NCI-H2107 treated with DMSO at 0.1 percent for 48 hours (cell line): ENCODE data around the gene RIMBP3B.
"Not testable (repeated sequence)": the region's sequence is repeated elsewhere in the genome, so short reads cannot be mapped to it uniquely, and the experiment has no call there.

ENCODE experiments used
- DNase-seq: peaks from one replicate; lab custom pipeline; 2025; ENCODE audit not compliant: unreplicated experiment; lab: John Stamatoyannopoulos, UW

RIMBP3B gene, protein sequence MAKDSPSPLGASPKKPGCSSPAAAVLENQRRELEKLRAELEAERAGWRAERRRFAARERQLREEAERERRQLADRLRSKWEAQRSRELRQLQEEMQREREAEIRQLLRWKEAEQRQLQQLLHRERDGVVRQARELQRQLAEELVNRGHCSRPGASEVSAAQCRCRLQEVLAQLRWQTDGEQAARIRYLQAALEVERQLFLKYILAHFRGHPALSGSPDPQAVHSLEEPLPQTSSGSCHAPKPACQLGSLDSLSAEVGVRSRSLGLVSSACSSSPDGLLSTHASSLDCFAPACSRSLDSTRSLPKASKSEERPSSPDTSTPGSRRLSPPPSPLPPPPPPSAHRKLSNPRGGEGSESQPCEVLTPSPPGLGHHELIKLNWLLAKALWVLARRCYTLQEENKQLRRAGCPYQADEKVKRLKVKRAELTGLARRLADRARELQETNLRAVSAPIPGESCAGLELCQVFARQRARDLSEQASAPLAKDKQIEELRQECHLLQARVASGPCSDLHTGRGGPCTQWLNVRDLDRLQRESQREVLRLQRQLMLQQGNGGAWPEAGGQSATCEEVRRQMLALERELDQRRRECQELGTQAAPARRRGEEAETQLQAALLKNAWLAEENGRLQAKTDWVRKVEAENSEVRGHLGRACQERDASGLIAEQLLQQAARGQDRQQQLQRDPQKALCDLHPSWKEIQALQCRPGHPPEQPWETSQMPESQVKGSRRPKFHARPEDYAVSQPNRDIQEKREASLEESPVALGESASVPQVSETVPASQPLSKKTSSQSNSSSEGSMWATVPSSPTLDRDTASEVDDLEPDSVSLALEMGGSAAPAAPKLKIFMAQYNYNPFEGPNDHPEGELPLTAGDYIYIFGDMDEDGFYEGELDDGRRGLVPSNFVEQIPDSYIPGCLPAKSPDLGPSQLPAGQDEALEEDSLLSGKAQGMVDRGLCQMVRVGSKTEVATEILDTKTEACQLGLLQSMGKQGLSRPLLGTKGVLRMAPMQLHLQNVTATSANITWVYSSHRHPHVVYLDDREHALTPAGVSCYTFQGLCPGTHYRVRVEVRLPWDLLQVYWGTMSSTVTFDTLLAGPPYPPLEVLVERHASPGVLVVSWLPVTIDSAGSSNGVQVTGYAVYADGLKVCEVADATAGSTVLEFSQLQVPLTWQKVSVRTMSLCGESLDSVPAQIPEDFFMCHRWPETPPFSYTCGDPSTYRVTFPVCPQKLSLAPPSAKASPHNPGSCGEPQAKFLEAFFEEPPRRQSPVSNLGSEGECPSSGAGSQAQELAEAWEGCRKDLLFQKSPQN (N-terminal part only)

DNA sequence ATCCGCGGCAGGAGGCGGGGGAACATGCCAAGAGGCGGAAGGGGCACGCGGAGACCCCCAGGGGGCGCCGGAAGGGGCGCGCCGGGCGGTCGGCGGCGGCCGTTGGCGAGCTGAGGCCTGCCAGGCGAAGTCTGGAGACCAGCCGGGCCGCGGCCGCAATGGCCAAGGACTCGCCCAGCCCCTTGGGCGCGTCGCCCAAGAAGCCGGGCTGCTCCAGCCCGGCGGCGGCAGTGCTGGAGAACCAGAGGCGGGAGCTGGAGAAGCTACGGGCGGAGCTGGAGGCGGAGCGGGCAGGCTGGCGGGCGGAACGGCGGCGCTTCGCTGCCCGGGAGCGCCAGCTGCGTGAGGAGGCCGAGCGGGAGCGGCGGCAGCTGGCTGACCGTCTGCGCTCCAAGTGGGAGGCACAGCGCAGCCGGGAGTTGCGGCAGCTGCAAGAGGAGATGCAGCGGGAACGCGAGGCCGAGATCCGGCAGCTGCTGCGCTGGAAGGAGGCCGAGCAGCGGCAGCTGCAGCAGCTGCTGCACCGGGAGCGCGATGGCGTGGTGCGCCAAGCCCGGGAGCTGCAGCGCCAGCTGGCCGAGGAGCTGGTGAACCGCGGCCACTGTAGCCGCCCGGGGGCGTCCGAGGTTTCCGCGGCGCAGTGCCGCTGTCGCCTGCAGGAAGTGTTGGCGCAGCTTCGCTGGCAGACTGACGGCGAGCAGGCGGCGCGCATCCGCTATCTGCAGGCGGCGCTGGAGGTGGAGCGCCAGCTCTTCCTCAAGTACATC is at the start of gene RIMBP3B:
TSS of gene RIMBP3B (plus strand) at position 51 of the 767 bp plus-strand sequence. CDS start at position 159, 108 bp downstream.
- not testable (repeated sequence) for DNase-seq

DNA sequence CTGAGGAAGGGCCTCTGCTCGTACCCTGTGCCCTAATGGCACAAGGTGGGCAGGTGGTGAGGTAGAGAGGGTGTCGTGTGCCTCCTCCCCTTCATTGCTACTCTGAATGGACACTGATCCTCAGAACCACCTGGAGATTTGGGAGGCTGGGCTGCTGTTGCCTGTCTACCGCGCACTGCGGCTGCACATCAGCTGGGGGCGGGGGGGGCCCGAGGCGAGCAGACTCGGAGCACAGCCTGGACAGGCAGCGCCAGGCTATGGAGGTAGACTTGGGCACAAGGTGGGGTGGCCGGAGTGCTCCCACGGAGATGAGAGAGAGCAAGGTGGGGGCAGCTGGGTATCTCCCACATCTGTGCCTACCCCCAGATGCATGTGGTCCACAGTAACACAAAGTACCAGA is 26.0 kb upstream of the RIMBP3B start:
- not testable (repeated sequence) for DNase-seq

DNA sequence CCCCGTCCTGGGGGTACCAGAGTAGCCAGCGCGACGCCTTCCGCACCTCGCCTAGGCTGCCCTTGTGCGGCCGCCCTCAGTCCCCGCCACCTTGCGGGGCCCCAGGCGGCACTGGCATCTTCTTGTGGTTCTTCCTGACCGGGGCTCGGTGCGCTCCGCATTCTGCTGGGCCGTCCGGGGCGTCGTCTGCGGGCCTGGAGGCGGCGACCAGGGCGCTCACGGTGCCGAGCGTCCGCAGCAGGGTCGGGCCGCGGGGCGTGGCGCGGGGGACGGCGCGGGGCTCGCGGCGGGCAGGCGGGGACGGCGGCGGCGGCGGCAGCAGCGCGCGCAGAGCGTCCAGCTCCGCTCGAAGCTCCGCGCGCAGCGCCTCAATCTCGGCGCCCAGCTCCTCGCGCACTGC is 23.0 kb upstream of the RIMBP3B start:
- not testable (repeated sequence) for DNase-seq

DNA sequence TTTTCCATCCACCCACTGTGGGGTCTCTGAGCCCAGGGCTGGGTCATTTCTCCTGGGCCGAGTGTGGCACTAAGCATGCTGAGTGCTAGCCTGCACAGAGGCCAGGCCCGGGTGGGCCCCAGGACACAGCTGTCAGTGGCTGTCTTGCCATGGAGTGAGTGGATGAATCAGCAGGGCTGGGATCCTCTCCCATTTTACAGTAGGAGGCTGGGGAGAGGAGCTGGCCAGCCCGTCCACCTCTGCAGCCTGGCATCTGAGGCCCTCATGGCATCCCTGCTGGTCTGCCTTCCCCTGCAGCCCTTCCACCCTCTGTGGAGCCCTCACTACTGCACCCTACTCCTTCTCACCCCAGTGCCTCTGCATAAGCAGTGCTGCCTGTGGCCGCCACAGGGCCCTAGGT is 21.1 kb upstream of the RIMBP3B start:
- not testable (repeated sequence) for DNase-seq

DNA sequence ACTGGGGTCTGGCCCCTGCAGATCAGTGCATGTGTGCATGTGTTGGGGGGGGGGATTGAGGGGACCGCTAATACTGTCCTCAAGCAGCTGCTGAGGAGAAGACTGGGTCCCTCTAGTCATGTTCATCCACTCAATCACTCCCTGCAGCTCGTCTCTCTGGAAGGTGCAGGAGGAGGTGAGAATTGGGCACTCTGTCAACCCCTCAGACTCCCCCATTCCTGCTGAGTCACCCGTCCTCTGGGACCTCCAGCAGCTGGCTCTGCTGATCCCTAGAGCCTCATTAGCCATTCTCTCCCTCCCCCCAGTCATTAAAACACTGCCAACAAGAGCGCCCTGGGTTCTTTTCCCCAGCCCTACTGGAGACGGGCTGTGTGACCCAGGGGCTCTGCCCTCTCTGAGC is 20.5 kb upstream of the RIMBP3B start:
- not testable (repeated sequence) for DNase-seq

DNA sequence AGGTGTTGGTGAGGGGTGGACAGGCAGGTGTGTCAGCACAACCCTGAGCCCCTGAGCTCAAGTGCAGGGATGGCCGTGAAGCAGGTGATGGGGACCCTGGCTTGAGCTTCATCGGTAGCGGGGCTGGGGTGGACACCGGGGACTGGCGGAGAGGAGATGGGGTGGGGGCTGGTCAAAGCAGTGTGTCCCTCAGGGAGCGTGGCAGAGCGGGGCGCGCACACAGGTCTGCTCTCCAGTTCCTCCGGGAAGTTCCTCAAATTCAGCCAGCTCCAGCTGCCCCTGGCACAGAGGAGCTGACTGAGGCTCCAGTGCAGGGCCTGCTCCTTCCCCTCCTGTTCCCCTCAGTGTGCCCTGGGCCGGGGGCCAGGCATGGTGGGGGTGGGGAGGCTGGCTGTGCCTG is 19.7 kb upstream of the RIMBP3B start:
- not testable (repeated sequence) for DNase-seq

DNA sequence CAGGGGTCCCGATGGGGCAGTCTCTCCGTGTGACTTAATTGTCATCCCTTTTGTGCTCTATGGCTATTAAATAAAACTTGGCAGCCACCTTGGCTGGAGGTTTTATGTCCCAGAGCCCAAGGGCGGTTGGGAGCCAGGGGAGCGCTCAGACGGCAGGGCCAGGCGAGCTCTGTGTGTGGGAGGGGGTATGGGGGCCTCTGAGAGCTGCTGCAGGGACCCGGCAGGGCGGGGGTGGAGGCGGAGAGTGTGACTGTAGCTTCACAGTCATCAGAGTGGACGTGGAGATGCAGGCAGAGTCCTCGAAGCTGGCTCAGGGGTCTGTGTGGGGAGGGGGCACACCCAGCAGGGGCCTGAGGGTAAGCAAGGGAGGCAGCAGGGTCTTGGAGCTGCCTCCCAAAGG is 19.2 kb upstream of the RIMBP3B start:
- DNase-seq, result not testable (repeated sequence)

GRCh38 chr22:21365337-21365736 is 18.2 kb upstream of the RIMBP3B start:
- DNase-seq, result not testable (repeated sequence)

DNA sequence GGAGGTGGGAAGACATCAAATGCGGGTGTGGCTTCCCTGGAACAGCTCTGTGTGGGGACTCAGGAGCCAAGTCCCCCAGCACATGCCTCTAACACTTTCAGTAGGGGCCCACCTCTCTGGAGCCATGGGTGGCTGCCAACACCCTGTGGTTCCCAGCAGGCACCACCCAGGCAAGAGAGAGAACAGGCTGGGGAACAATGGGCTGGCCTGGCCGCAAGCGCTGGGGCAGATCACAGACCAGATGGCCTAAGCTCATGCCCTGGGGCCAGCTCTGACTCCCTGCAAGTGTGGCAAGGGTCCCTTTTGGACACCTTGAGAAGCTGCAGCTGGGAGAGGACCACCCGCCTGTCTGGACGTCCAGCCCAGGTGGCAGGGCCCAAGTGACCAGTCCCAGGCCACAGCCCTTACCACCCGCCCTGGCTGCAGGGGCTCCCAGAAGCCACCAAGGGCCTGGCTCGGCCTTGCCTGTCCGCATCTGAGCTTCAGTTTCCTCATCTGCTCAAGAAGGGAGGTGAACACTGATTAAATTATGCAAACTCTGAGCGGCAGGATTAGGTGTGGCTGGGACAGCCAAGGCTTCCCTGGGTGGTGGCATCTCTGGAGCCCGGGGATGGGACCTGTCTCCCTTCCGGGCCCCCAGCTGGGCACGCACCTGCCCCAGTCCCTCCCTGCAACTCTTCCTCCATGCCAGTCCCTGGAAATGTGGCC is 14.8 kb upstream of the RIMBP3B start:
- DNase-seq, result not testable (repeated sequence)

DNA sequence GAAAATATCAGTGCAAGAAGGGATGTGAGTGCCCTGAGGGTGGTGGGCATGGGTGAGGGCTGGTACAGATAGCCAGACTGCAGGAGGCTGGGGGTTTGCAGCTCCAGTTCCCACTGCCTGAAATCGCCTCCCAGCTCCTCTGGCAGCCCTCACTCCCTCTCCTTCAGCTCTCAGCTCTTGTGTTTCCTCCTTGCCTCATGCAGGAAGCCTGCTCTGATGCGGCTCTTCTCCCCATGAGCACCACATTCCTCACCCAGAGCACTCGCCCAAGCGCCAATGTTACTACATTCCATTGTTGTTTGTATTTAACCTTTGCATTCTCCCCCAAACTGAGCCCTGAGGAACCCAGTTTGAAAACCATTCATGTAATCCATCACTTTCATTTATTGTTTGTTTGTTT is 7.7 kb upstream of the RIMBP3B start:
- not testable (repeated sequence) for DNase-seq

DNA sequence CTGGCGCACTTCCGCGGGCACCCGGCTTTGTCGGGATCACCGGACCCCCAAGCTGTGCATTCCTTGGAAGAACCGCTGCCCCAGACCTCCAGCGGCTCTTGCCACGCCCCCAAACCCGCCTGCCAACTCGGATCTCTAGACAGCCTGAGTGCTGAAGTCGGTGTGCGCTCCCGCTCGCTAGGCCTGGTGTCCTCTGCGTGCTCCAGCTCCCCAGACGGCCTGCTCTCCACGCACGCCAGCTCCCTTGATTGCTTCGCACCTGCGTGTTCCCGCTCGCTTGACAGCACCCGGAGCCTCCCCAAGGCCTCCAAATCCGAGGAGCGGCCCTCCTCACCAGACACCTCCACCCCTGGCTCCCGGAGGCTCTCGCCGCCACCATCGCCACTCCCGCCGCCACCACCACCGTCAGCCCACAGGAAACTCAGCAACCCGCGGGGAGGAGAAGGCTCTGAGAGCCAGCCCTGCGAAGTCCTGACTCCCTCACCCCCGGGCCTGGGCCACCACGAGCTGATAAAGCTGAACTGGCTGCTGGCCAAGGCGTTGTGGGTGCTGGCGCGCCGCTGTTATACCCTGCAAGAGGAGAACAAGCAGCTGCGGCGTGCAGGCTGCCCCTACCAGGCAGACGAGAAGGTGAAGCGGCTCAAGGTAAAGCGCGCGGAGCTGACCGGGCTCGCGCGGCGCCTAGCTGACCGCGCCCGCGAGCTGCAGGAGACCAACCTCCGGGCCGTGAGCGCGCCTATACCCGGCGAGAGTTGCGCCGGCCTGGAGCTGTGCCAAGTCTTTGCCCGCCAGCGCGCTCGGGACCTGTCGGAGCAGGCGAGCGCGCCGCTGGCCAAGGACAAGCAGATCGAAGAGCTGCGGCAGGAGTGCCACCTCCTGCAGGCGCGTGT is 1.2 kb downstream of the RIMBP3B start:
- DNase-seq, result not testable (repeated sequence)

DNA sequence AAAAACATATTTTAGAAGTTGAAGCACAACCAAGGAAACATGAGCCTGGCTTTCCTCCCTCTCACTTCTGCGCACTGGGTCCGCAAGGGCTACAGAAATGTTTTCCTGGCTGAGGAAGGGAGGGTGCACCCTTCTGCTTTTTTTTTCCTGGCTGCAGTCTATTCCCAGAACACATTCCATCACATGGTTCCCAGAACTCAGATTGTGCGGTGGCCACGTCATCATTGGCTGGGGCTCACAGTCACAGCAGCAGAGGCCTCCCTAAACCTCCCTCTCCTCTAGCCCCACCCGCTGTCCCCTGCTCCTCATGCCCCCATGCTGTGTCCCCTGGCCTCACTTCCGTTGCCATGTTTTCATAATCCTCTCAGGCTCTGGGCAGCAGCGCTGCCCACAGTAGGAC is 5.9 kb downstream of the RIMBP3B start:
- not testable (repeated sequence) for DNase-seq

GRCh38 chr22:21390013-21390412 is 6.5 kb downstream of the RIMBP3B start:
- not testable (repeated sequence) for DNase-seq

DNA sequence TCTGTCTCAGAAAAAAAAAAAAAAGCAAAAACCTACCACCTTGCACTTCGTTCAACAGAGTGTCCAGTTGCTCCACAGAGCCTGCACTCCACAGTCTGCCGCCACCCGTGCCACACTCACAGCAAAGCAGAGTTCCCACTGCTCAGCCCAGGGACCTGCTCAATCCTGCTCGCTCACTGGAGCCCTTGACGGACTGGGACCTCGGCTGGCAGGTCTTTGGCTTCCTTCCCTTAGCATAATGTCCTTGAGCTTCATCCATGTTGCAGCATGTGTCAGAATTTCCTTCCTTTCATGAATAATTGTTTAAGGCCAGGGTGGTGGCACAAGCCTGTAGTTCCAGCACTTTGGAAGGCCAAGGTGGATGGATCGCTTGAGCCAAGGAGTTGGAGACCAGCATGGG is 11.1 kb downstream of the RIMBP3B start:
- not testable (repeated sequence) for DNase-seq

DNA sequence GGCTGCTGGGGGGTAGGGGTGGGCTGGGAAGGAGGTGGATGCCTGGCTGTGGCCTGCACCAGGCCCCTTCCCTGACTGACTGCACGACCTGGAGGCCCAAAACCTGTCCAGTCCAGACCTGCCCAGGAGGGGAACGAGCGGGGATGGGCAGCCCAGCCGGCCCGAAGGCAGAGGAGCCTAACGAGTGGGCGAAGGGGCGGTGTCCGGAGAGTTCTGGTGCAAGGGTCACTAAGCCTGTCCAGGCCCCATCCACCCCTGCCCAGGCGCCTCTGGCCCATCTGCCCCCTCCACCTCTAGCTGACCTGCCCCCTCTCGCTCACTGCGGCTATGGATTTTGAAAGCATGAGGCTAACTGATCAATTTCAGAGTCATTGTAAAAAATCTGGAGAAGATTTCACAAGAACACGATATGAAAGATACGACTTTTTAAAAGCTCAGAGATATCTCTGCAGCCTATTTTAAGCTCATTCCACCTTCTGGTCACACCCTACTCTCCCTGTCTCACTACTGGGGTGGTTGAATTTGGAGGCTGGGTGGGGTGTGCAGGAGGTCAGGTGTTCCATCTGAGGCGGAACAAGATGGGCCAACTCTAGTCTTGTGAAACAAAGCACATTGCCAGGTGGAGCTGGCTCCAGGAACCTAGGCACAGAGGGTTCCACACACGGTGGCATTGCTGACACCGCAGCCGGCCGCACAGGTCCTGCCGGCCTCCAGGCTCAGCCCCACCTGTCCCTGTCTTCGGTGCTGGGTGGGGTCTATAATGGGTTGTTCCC is 17.8 kb downstream of the RIMBP3B start:
- not testable (repeated sequence) for DNase-seq

DNA sequence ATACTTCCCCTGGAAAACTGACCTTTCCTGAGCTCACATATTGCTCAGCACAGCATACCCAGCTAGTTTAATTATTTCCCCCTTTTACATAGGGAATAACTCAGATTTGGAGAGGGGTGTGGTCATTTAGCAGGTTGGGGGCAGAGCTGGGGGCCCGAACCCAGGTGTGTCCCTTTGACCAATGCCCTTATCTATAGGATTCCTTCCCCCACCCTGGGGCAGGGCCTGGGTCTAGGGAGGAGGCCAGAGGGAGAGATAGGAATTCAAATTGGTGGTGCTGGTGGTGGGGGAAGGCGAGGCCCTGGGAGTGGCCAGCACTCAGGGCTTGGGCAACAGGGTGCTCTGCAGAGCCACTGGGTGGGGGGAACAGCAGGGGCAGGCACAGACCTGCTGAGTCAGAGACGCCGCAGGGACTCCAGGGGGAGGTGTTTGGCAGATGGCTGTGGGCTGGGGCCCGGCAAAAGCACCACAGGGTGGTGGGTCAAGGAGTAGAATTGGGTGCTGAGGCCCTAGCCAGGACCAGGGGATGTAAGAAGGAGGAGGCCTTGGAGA is 19.3 kb downstream of the RIMBP3B start:
- not testable (repeated sequence) for DNase-seq

DNA sequence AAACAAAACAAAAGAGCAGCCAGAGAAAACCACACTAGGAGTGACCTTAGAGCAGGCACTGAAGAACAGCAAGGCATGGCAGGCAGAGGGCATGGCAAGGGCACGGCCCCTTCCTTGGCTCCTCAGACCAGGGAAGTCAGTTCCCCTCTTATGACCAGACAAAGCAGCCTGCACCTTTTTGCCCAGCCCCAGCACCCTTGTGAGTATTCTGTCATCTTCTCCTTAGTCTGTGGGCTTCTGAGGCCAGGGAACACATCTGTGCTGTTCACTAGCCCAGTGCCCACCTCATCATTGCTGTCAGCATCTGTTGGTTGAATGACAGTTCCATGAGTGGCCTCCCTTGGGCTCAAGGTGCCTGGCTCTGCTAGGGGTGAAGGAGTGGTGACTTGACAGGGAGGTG is 23.6 kb downstream of the RIMBP3B start:
- DNase-seq, result not testable (repeated sequence)
